Muscle layer of colon (tissue), 2 donors: Measurements from ENCODE around the gene ACTN1.

Experiments used
- H3K27ac ChIP-seq: one replicate; pipeline ENCODE4 v1.7.0; 2013; ENCODE audit warnings: low read depth, mild to moderate bottlenecking, low read length, moderate library complexity
- H3K27me3 ChIP-seq, 2 donors: one replicate each; pipeline ENCODE4 v1.7.0; 2013; ENCODE audit warnings: low read length in 2 of 2, mild to moderate bottlenecking in 2 of 2; ENCODE audit not compliant: insufficient read depth in 2 of 2, control insufficient read depth in 1 of 2
- H3K36me3 ChIP-seq: one replicate; pipeline ENCODE4 v1.7.0; 2013; ENCODE audit warnings: mild to moderate bottlenecking, low read length; ENCODE audit not compliant: insufficient read depth
- H3K4me1 ChIP-seq: one replicate; pipeline ENCODE4 v1.7.0; 2013; ENCODE audit warnings: mild to moderate bottlenecking, low read length; ENCODE audit not compliant: insufficient read depth
- H3K4me3 ChIP-seq, 2 donors: one replicate each; pipeline ENCODE4 v1.7.0; 2013; ENCODE audit warnings: low read length in 2 of 2, low read depth in 1 of 2, mild to moderate bottlenecking in 1 of 2, moderate library complexity in 1 of 2
- H3K9ac ChIP-seq: one replicate; pipeline ENCODE4 v1.7.0; 2013; ENCODE audit warnings: low read length
- H3K9me3 ChIP-seq: one replicate; pipeline ENCODE4 v1.7.0; 2013; ENCODE audit warnings: mild to moderate bottlenecking, low read length
- donor health status: abdominal sarcoma.
- donor health status: Adenocarcinoma of cecum.

ACTN1 gene

DNA sequence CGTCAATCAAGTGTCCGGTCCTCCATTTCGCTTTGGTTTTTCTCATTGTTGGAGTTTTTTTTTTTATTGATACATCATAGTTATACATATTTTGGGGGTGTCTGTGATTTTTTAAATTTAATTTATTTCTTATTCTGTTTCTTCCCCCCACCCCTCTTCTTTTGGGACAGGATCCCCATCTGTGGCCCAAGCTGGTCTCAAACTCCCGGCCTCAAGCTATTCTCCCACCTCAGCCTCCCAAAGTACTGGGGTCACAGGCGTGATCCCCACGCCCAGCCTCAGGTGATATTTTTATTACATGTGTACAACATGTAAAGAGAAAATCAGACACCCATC is 134.9 kb downstream of the ACTN1 start:
- Histone ChIP-seq H3K9ac (no peak overlapping the region), H3K9me3 (no peaks in the 10 kb centered on the region), H3K27ac (no peak overlapping the region), H3K4me1 (peaks cover 33% of the 10 kb centered on the region), H3K36me3 (no peaks in the 10 kb centered on the region), H3K27me3 (no peaks in the 10 kb centered on the region), H3K4me3 (peak overlapping the region in 1 of 2 donors; percentile 62)

DNA sequence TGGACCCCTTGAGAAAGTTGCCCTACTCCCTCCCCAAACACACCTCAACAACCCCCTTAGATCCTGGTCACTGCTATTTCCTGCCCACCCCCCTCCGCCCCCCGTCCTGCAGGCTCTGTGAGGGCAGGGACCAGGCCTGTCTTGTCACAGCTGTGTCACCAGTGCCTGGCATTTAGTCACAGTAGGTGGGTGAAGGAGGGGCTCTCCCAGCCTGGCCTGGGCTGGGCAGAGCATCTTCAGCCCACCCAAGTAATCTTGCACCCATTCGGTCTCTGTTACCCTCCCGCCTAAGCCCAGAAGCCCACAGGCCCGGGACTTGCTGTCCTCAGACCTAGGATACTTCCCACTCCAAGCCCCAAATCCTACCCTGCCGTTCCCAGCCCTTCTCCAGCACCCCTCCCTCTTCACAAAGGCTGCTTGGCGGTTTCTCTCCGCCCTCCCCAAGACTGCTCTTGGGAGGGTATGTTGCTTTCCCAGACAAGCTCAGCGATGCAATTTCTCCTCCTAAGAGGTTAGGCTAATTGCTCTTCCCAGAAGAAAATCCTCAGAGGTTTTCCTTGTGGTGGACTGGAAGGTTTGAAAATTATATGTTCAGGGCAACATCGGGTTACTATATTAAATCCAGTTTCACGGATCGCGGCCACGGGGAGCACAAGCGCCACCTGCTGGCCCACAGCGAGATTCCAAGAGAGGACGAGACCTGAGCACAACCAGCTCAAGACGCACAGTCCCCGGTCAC is 135.5 kb downstream of the ACTN1 start:
- no peaks in the 10 kb centered on the region for H3K27me3 ChIP-seq
- peak overlapping the region in 1 of 2 donors; percentile 62 for H3K4me3 ChIP-seq
- H3K4me1 ChIP-seq, result peaks cover 33% of the 10 kb centered on the region
- no peaks in the 10 kb centered on the region for H3K9me3 ChIP-seq
- H3K36me3 ChIP-seq, result no peaks in the 10 kb centered on the region
- H3K9ac ChIP-seq, result no peak overlapping the region
- peak overlapping the region; percentile 59 for H3K27ac ChIP-seq

DNA sequence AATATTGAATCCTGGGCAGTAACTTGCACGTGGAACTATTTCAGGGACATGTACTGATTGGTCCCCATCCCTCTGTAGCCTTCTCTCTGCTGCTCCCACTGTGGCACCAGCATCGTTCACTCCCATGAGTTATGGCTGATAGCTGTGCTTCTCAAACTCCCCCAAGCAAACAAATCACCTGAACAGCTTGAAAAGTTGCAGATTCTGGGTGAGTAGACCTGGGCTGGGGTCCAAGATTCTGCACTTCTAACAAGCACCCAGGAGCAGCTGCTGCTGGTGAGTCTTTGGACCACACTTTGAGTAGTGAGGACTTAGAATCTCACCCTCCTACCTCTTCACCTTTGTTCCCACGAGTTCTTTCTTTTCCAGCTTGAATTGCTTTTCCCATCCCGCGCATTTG is 136.8 kb downstream of the ACTN1 start:
- Histone ChIP-seq H3K4me1 (peaks cover 33% of the 10 kb centered on the region), H3K27ac (peak overlapping the region; percentile 59), H3K9ac (no peak overlapping the region), H3K36me3 (no peaks in the 10 kb centered on the region), H3K9me3 (no peaks in the 10 kb centered on the region), H3K4me3 (no peak overlapping the region), H3K27me3 (no peaks in the 10 kb centered on the region)

DNA sequence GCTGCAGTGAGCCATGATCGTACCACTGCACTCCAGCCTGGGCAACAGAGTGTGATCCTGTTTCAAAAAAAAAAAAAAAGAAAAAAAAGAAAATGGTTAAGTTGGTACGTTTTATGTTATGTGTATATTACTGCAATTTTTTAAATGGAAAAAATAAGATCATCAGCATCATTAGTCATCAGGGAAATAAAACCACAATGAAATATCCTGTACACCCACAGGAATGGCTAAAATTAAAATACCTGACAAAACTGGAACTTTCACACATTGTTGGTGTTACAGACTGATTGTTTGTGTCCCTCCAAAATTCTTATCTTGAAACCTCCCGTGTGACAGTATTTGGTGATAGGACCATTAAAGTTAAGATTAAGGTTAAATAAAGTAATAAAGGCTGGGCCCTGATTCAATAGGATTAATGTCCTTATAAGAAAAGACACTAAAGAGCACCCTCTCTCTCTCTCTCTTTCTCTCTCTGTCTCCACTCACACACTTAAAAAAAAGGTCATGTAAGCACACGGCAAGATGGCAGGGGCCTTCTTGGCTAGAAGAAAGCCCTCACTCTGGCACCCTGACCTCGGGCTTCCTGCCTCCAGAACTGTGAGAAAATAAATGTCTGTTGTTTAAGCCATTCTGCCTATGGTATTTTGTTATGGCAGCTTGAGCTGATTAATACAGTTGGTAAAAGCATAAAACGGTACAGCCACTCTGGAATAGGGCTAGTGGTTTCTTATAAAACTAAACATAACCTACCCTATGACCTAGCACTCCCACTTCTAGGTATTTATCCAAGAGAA is 137.9 kb downstream of the ACTN1 start:
- peaks cover 33% of the 10 kb centered on the region for H3K4me1 ChIP-seq
- no peak overlapping the region for H3K9ac ChIP-seq
- no peaks in the 10 kb centered on the region for H3K36me3 ChIP-seq
- H3K4me3 ChIP-seq, result no peak overlapping the region
- no peaks in the 10 kb centered on the region for H3K27me3 ChIP-seq
- H3K9me3 ChIP-seq, result no peaks in the 10 kb centered on the region
- H3K27ac ChIP-seq, result peak overlapping the region; percentile 5

DNA sequence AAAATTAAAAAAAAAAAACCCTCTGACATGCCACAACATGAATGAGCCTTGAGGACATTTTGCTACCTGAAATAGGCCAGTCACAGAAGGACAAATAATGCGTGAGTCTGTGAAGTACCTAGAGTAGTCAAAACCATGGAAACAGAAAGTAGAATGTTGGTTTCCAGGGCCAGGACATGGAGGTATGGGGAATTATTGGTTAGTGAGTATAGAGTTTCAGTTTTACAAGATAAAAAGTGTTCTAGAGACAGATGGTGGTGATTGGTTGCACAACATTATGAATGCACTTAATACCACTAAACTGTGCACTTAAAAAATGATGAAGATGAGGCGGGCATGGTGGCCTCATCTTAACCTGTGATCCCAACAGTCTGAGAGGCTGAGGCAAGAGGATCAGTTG is 138.6 kb downstream of the ACTN1 start:
- no peaks in the 10 kb centered on the region for H3K36me3 ChIP-seq
- H3K27me3 ChIP-seq, result no peaks in the 10 kb centered on the region
- peak overlapping the region; percentile 5 for H3K27ac ChIP-seq
- no peak overlapping the region for H3K4me3 ChIP-seq
- no peak overlapping the region for H3K9ac ChIP-seq
- H3K4me1 ChIP-seq, result peaks cover 33% of the 10 kb centered on the region
- no peaks in the 10 kb centered on the region for H3K9me3 ChIP-seq

DNA sequence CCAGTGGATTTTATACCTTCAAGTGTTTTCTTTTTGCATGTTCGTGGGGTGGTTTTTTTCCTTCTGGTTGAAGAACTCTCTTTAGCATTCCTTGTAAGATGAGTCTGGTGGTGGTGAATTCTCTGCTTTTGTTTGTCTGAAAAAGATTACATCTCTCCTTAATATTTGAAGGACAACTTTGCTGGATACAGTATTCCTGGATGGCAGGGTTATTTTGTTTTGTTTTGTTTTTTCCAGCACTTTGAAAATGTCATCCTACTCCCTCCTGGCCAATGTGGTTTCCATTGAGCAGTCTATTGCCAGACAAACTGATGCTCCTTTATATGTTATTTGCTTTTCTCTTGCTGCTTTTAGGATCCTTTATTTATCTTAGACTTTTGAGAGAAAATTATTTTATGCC is 143.0 kb downstream of the ACTN1 start:
- Histone ChIP-seq H3K27me3 (no peaks in the 10 kb centered on the region), H3K9ac (no peak overlapping the region), H3K4me3 (no peak overlapping the region), H3K27ac (no peak overlapping the region), H3K4me1 (peaks cover 6% of the 10 kb centered on the region), H3K36me3 (no peaks in the 10 kb centered on the region), H3K9me3 (no peaks in the 10 kb centered on the region)

DNA sequence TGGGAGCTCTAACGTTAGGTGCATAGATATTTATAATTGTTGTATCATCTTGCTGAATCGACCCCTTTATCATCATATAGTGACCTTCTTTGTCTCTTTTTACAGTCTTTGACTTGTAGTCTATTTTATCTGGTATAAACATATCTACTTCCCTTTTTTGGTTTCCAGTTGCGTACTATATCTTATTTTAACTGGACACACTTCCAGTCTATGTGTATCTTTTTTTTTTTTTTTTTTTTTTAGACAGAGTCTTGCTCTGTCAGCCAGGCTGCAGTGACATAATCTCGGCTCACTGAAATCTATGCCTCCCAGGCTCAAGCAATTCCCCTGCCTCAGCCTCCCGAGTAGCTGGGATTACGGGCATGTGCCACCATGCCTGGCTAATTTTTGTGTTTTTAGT is 144.3 kb downstream of the ACTN1 start:
- H3K9ac ChIP-seq, result no peak overlapping the region
- H3K9me3 ChIP-seq, result no peaks in the 10 kb centered on the region
- H3K4me1 ChIP-seq, result no peaks in the 10 kb centered on the region
- no peaks in the 10 kb centered on the region for H3K36me3 ChIP-seq
- no peak overlapping the region for H3K27ac ChIP-seq
- no peaks in the 10 kb centered on the region for H3K27me3 ChIP-seq
- H3K4me3 ChIP-seq, result no peak overlapping the region

DNA sequence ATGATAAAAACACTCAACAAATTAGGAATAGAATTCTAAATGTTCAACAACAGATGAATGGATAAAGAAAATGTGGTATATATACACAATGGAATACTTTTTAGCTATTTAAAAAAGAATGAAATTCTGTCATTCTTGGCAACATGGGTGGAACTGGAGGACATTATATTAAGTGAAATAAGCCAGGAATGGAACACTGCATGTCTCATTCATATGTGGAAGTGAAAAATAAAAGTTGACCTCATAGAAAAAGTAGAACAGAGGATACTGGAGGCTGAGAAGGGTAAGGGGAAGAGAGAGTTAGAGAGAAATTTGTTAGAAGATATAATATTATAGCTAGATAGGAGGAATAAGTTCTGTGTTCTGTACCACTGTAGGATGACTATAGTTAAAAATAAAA is 150.4 kb downstream of the ACTN1 start:
- Histone ChIP-seq H3K9me3 (no peaks in the 10 kb centered on the region), H3K4me3 (no peak overlapping the region), H3K4me1 (peaks cover 9% of the 10 kb centered on the region), H3K36me3 (no peaks in the 10 kb centered on the region), H3K27me3 (no peaks in the 10 kb centered on the region), H3K9ac (no peak overlapping the region), H3K27ac (no peak overlapping the region)

DNA sequence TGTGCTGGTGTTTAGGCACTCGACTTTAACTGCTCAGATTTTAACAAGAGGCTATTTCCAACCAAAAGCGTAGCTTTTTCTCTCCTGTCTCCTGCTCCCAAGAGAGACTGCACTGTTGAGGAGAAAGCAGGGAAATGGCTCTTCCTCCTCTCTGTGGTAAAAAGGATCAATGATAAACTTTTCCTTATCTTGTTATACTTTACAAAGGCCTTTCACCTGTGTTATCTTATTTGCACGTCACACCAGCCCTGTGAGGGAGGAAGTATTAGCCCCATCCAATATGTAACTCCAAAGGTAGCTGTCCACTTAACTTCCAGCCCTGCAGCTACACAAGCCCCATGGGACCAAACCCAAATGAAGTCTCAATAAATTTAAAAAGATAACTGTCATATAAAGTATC is 153.4 kb downstream of the ACTN1 start:
- H3K9ac ChIP-seq, result no peak overlapping the region
- no peaks in the 10 kb centered on the region for H3K9me3 ChIP-seq
- H3K27ac ChIP-seq, result no peak overlapping the region
- no peak overlapping the region for H3K4me3 ChIP-seq
- no peaks in the 10 kb centered on the region for H3K36me3 ChIP-seq
- no peaks in the 10 kb centered on the region for H3K27me3 ChIP-seq
- peaks cover 9% of the 10 kb centered on the region for H3K4me1 ChIP-seq

DNA sequence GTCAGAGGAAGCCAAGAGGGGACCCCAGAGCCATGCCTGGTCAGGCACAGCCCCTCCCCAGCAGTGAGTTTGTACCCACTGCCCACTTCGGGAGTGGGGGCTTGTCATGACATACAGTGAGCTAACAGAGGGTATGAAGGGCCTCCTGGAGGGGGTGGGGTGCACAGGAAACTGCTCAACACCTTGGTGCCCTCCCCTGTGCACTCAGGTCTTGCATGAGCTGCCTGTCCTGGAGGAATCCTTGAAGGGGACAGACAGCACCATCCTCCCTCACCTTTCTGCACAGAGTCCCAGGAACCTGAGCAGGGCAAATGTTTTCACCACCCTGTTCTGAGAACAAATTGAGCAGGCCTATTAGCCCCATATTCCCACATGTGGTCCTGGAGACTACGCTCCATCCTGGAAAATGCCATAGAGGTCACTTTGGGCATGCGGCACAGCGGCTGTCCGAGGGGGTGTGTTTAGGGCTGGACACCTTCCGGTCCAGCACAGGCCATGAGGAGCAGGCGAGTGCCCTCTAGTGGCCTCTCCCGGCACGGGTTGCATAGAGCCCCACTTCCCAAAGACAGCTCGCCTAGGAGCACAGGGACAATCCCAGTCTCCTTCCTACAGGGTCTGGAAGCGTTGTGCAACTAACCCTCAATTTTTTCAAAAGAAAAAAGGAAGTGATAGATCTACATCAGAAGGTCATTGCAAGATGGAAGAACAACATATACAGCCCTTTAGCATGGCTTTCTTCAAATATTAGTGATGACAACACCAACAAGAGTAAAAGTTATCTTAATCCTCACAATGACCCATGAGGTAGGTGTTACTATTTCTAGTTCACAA is 154.4 kb downstream of the ACTN1 start:
- no peaks in the 10 kb centered on the region for H3K36me3 ChIP-seq

DNA sequence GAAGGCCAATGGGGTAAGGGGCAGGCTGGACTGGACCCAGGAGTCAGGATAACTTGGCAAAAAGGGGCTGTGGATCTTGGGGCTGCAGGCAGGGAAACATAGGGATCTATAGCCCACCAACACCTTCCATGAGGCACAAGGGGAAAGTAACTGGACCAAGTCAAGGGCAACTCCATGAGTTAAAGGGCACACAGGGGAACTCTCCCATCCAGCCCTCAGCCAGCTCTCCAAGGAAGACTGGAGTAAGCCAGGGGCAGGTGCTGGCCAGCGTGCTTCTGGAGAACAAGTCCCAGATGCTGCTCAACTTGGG is 154.9 kb downstream of the ACTN1 start:
- Histone ChIP-seq H3K27me3 (no peaks in the 10 kb centered on the region), H3K9me3 (no peaks in the 10 kb centered on the region), H3K9ac (no peak overlapping the region), H3K4me3 (no peak overlapping the region), H3K4me1 (peaks cover 25% of the 10 kb centered on the region), H3K36me3 (no peaks in the 10 kb centered on the region), H3K27ac (no peak overlapping the region)

More for the DNA sequence above, 154.4 kb downstream of the ACTN1 start:
- Histone ChIP-seq H3K4me1 (peaks cover 19% of the 10 kb centered on the region), H3K27me3 (no peaks in the 10 kb centered on the region), H3K4me3 (no peak overlapping the region), H3K9ac (no peak overlapping the region), H3K9me3 (no peaks in the 10 kb centered on the region), H3K27ac (no peak overlapping the region)
